OCI-LY7 (cell line): ENCODE measurements around the gene SIGLEC10.

Experiments used
- CTCF ChIP-seq: fragments of 200-600 bp; sonication (generic); conservative IDR thresholded peaks from 2 replicates; pipeline ENCODE4 v1.5.1; 2014; ENCODE audit warnings: mild to moderate bottlenecking, antibody characterized with exemption, low read length, moderate library complexity, mixed read lengths
- EZH2phosphoT487 ChIP-seq: fragments of 200-600 bp; sonication (generic); IDR thresholded peaks from 2 replicates; pipeline ENCODE4 v1.6.1; 2018; ENCODE audit warnings: low read depth, borderline replicate concordance, mild to moderate bottlenecking, mixed run types, antibody characterized with exemption, low read length, moderate library complexity, mixed read lengths

DNA sequence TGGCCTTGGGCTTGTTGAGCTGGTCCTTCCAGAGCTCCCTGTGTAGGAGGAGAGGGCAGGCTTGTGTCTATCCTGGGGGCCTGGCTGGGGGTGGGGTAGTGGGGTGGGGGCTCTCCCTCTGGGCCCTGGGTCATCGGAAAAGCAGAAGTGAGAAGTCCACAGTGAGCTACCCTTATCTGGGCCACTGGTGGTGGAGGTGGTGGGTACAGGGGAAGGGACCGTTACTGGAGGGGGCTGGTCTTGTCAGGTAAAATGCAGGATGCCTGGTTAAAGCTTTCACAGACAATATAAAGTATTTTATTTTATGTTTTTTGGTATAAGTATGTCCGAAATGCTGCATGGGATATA is 342 bp upstream of the SIGLEC10 start:
- TF ChIP-seq CTCF (no peak), EZH2phosphoT487 (no peak)
